ENCODE results near the gene TTLL3.

TTLL3 gene

DNA sequence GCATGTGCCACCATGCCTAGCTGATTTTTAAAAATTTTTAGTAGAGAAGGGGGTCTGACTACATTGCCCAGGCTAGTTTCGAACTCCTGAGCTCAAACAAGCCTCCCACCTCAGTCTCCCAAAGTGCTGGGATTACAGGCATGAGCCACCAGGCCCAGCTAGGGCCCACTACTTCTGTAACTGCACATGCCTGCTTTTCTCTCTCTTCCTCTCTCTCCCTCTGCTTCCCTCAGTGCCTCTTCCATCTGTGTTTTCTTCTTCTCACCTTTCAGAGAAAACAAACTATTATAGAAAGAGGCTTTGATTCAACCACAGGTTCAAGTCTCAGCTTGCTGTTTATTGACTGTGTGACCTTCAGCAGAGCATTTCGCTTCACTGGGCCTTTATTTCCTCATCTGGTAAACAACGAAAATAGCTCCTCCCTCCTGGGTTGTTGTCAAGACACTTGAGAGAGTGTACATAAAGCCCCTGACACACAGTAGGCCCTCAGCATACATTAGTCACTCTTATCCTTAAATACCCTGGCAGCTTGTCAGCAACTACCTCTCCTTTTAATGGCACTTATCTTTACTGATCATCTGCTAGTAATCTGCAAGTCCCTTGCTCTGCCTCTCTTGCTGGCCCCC is 28.0 kb upstream of the TTLL3 start:
- no peak for DNase-seq

GRCh38 chr3:9782770-9783169 is 27.3 kb upstream of the TTLL3 start:
- no peak for DNase-seq

DNA sequence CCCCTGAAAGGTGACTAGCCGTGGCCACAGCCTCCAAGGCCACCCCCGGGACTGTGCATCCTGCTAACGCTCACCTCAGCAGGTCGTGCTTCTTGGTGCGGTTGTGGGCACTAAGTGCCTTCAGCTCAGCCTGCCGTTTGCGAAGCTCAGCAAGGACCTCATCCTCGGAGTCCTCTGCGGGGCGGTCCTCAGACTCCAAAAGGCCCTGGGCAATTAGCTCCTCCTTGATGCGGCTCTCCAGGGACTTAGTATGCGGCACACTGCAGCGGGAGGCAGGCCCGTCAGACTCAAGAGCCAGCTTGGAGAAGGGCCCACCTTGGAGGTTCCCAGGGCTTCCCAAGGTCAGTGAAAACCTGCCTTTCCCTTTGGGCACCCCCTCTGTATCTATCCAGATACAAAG is 26.1 kb upstream of the TTLL3 start:
- DNase-seq = no peak

GRCh38 chr3:9784965-9785364 is 25.1 kb upstream of the TTLL3 start:
- DNase-seq = no peak

- DNase-seq = no peak
Observed at GRCh38 chr3:9785602-9786001, 24.5 kb upstream of the TTLL3 start.

DNA sequence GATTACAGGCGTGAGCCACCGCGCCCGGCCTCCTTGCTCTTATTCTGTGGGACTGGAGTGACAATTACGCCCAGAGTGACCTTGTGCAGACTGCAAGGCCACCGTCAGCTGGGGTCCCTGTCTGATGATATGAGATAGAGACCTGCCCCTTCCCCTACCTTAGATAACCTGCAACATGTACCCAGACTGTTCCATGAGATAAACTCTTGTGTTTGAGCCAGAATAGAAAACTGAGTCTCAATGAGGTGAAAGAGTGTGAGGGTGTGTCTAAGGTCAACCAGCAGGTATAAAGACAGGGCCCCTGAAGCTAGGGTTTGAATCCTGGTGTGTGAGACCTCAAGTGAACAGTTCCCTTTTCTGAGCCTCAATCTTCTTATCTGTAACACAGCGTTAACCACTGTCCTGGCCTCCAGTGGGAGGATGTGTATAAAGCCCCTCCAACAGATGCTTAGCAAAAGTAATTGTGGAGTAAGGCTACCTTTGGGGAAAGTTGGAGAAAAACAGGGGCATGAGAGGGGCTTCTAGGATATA is 23.8 kb upstream of the TTLL3 start:
- no peak for DNase-seq

DNA sequence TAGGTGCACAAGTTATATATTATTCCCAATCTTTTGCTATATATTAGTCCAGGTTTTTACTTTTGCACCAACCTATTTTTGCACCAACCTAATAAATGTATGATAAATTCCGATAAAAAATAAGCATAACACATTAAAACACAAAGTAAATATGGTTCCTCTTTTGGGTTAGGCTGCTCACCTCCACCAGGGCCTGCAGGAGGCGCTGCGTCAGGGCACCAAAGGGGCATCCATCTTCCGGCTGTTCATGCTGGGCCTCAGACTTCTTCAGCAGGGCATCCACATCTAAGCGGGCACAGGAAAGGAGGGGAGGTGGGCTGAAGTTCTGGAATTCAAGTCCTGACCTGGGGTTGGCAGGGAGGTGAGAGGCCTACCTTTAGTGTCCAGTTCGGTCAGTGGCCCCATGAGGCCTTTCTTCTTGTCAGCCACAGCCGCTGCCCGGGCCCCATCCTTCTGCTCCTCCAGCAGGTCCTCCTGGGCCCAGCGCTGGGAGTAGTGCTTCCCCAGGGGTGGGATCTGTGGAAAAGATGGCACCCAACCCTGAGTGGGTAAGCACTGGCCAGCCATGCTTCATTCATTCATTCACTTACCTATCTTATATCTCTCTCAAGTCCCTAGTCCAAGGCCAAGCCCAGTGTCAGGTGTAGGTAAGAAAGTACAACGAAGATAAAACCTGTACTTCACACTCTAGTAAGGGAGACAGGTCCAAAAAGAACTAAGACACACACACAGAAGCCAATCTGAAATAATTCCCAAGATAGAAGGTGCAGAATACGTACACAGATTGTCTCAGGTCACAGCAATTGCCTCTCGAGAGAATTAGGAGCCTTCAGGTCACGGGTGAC is 23.0 kb upstream of the TTLL3 start:
- no peak for DNase-seq

DNA sequence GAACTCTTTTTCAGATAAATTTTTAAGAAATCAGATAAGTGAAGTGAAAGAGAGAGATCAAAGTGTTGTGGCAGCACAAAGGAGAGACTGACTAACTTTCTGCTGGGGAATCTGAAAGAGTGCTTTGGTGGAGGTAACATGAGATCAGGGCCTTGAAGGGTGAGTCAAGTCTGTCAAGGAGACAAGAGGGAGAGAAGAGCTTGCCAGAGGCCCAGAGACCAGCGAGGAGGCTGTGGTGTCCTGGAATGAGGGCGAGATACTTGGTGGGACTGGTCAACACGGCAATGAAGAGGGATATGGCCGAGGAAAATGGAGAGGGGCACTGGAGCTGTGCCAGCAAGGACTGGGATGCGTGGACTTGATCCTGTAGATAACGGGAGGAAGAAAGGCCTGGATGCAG is 22.3 kb upstream of the TTLL3 start:
- DNase-seq = no peak

- DNase-seq = no peak
Observed at GRCh38 chr3:9791127-9791526, 18.9 kb upstream of the TTLL3 start.

- no peak for DNase-seq
Observed at GRCh38 chr3:9791790-9792404, 18.2 kb upstream of the TTLL3 start.

DNA sequence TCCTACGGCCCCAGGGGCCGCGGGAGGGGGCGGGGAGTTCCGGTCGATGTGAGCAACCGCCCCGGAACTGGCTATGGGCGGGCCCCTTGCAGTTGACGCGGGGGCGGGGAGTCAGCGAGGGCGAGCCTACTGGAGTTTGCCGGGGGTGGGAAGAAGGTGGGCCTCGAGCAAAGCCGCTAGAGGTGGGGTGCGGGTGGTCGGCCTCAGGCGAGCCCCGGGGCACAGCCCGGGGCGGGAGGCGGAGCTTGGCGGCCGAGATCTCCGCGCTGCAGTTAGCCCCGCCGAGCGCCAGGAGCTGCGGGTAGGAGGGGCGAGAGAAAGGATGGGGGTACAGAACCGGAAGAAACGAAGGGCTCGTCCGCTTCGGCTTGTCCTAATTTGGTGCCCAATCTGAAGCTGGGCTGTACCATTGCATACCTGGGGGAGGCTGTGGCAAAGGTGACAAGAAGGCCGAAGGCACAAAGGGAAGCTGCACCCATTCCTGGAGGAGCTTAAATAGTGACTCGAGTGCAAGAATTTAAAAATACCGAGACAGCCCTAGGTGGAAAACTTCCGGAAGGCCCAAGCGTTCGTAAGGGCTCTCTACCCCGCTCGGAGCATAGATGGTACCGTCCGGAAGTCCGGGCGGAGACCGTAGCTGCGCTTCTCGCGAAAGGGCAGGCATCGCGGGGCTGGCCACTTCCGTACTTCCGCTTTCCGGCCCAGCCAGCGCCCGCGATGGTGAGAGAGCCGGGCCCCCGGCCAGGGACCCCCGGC is 17.5 kb upstream of the TTLL3 start, which contains the start of the genes ARPC4 and TADA3:
Gene ARPC4, plus strand, starts transcription at position 678 of the 756 bp plus-strand sequence. Its CDS starts 40 bp downstream, at position 718.
Gene TADA3, minus strand, starts transcription at position 69 of the 756 bp plus-strand sequence. CDS start 1,007 bp downstream, outside the sequence.
- peak; percentile 88 for DNase-seq

- peak; percentile 23 for DNase-seq
Observed at GRCh38 chr3:9793161-9793781, 16.8 kb upstream of the TTLL3 start.

- no peak for DNase-seq
Observed at GRCh38 chr3:9794400-9794799, 15.7 kb upstream of the TTLL3 start.

GRCh38 chr3:9795207-9795606 is 14.9 kb upstream of the TTLL3 start:
- DNase-seq = no peak

GRCh38 chr3:9797196-9797945 is 12.7 kb upstream of the TTLL3 start:
- no peak for DNase-seq

GRCh38 chr3:9800529-9800928 is 9.5 kb upstream of the TTLL3 start:
- no peak for DNase-seq

- no peak for DNase-seq
Observed at GRCh38 chr3:9803494-9803893, 6.6 kb upstream of the TTLL3 start.

DNA sequence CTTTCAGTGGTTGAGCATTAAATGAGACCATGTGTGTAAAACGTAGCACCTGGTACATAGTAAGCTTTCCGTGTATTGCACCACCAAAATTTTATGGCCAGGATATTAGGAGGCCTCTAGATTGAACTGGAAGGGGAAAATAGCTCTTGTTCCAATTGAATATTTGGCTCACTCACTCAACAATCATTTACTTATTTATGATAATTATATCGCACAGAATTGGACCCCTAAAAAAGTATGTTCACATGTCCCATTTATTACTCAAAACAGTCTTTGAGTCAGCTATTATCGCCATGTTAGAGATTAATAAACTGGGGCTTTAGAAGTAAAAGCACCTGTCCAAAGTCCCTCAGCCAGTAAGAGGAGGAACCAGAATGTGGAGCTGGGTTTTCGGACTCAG is 5.1 kb upstream of the TTLL3 start:
- no peak for DNase-seq

DNA sequence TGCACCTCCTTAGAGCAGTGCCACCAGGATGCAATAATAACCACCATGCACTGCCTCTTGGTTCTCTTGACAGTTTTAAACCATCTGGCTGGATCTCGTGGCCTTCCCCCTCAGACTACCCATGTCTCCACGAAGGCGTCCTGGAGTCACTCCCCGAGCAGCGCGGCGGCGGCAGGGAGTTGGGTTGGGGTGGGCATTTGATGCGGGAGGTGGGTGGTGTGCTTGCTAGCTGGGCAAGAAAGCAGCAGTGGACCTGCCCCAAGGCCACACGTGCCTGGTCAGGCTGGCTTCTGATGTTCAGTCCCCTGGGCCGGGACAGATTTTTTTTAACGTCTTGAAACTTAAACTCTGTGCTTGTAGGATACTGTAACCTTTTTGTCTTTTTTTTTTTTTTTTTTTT is 3.9 kb upstream of the TTLL3 start:
- no peak for DNase-seq

- DNase-seq = no peak
Observed at GRCh38 chr3:9806688-9807589, 3.1 kb upstream of the TTLL3 start.

- DNase-seq = no peak
Observed at GRCh38 chr3:9807981-9808344, 2.1 kb upstream of the TTLL3 start.
